NB4 (cell line): ENCODE measurements around the gene SPNS2.
A peak's percentile ranks its signal among the peaks of the same experiment; 100 is the strongest.

Experiments
- DNase-seq: peaks from one replicate; pipeline ENCODE4 v3.0.0; 2010; ENCODE audit warnings: low read depth
- H3K4me3 ChIP-seq: one replicate; pipeline ENCODE4 v1.5.1; 2011; ENCODE audit warnings: mild to moderate bottlenecking, low read depth, low read length, moderate library complexity
- CTCF ChIP-seq: IDR thresholded peaks from one replicate; pipeline ENCODE4 v1.5.1; 2012; ENCODE audit warnings: low read depth, low read length
- MAX ChIP-seq: IDR thresholded peaks from 2 replicates; pipeline ENCODE4 v1.6.1; 2011; ENCODE audit warnings: low read depth, low read length
- MYC ChIP-seq: IDR thresholded peaks from 2 replicates; pipeline ENCODE4 v1.6.1; 2011; ENCODE audit warnings: low read depth, low read length
- POLR2A ChIP-seq: IDR thresholded peaks from 2 replicates; pipeline ENCODE4 v1.6.1; 2011; ENCODE audit warnings: mild to moderate bottlenecking; ENCODE audit not compliant: insufficient read length; ENCODE audit errors: extremely low read depth

Gene SPNS2

GRCh38 chr17:4550534-4551039 lies 51.9 kb downstream of the SPNS2 start:
- TF ChIP-seq MYC (no peak), CTCF (no peak), MAX (no peak), POLR2A (no peak)
- no peak overlapping the region for H3K4me3 ChIP-seq

GRCh38 chr17:4551141-4551540 lies 52.5 kb downstream of the SPNS2 start:
- peak; percentile 45 for DNase-seq
- H3K4me3 ChIP-seq = no peak overlapping the region
- TF ChIP-seq MYC = no peak
- no peak for TF ChIP-seq CTCF
- no peak for TF ChIP-seq POLR2A
- no peak for TF ChIP-seq MAX

More at GRCh38 chr17:4550534-4551039, 51.9 kb downstream of the SPNS2 start:
- DNase-seq = no peak

GRCh38 chr17:4551796-4552525 lies 53.3 kb downstream of the SPNS2 start:
- no peak for TF ChIP-seq POLR2A
- no peak for TF ChIP-seq MYC
- no peak for TF ChIP-seq MAX
- H3K4me3 ChIP-seq = no peak overlapping the region
- no peak for DNase-seq

GRCh38 chr17:4553669-4554068 lies 55.0 kb downstream of the SPNS2 start:
- H3K4me3 ChIP-seq = peak overlapping the region; percentile 90
- no peak for TF ChIP-seq CTCF
- TF ChIP-seq MYC = no peak
- TF ChIP-seq POLR2A = no peak
- TF ChIP-seq MAX = no peak
- no peak for DNase-seq

GRCh38 chr17:4554441-4554996 lies 55.8 kb downstream of the SPNS2 start:
- peak overlapping the region; percentile 90 for H3K4me3 ChIP-seq
- TF ChIP-seq CTCF = no peak
- TF ChIP-seq MAX = peak; percentile 40; the same call in 1 of the 2 replicates
- no peak for TF ChIP-seq POLR2A
- no peak for DNase-seq
